ENCODE measurements around the gene DHX35.

Gene DHX35

DNA sequence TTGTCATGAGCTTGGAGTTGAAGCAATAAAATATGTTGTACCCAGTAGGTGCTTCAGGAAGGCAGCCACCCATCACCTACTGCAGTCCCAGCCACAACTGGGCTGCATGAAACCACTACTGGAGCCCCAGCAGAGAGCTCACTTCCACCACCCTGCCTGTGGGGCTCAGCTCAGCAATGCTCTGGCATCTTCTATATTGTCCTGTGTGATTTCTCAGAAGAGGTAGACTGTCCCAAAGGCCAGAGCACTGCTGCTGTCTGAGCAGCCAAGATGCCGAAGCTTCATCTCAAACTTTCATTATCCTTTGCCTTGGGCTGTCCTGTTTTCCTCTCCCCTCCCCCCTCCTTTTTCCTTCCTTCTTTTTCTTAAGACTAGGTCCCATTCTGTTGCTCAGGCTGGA lies 126.9 kb downstream of the DHX35 start:
- in situ Hi-C loops (cut with MboI; ENCODE audit: low pct_unique_long_range_greater_than_20kb, low sequenced_read_pairs, unreplicated experiment): no loop called here
- no peak for DNase-seq (ENCODE audit: low spot score)
- TF ChIP-seq, protein P1, sequence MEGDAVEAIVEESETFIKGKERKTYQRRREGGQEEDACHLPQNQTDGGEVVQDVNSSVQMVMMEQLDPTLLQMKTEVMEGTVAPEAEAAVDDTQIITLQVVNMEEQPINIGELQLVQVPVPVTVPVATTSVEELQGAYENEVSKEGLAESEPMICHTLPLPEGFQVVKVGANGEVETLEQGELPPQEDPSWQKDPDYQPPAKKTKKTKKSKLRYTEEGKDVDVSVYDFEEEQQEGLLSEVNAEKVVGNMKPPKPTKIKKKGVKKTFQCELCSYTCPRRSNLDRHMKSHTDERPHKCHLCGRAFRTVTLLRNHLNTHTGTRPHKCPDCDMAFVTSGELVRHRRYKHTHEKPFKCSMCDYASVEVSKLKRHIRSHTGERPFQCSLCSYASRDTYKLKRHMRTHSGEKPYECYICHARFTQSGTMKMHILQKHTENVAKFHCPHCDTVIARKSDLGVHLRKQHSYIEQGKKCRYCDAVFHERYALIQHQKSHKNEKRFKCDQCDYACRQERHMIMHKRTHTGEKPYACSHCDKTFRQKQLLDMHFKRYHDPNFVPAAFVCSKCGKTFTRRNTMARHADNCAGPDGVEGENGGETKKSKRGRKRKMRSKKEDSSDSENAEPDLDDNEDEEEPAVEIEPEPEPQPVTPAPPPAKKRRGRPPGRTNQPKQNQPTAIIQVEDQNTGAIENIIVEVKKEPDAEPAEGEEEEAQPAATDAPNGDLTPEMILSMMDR (IDR thresholded peaks at IDR 0.05; ENCODE audit: extremely low read depth, insufficient read depth, missing control alignments): no peak
